HG02588 (cell line): ENCODE measurements around the gene RUNX1.
"Not testable (repeated sequence)": the region's sequence is repeated elsewhere in the genome, so short reads cannot be mapped to it uniquely, and the experiment has no call there.

Experiments used
- ATAC-seq: cut with Tn5 transposase; IDR thresholded peaks from one replicate; pipeline ENCODE4 v1.9.1; 2021; ENCODE audit warnings: mild to moderate bottlenecking, moderate library complexity; ENCODE audit not compliant: unreplicated experiment

RUNX1 gene

GRCh38 chr21:34973685-34974084 is 75.4 kb downstream of the RUNX1 start:
- ATAC-seq: no peak

DNA sequence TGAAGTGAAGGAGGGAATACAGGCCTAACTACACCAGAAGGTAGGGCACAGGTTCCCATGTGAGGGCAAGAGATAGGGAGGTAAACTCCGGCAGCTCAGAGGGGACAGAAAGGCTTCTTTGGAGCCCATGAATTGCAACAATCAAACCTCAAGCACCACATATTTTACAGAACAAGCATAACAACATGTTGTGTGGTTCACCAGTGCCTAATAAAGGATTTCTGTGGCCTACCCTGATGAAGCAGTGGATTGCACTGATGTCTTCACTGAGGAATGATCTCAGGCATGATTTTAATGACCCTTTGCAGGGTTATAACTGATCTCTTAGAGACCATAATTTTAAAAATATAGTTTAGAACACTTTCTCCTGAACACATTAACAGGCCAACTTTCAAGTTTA is 77.4 kb downstream of the RUNX1 start:
- no peak for ATAC-seq

DNA sequence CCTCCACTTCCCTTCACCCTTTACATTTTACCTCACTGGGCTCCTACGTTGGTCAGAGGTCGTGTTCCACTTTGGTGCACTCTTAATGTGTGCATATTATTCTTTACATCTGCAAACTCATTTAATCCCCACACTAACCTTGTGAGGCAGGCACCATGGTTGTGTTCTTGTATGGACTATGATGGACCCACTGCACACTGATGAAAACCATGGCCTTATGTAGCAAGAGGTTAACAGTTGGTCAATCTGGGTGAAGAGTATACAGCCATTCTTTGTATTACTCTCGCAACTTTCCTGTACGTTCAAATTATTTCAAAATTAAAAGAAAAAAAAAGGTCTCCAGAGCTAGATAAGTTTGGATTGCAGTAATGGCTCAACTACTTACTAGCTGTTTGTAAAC is 78.5 kb downstream of the RUNX1 start:
- no peak for ATAC-seq

DNA sequence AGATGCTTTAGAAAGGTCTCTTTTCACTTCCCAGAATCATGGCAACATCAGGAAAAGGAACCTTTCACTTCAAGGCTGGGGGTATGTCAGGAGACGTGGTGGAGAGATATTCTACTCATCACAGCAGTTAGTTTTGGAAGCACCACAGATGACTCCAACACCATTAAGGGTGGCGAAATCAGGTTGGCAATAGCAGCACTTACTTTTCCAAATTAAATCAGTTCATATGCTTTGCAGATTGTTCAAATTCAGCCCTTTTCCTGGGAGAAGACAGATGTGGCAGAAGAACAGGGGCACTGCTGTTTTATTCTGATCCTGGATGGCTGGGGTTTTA is 79.0 kb downstream of the RUNX1 start:
- ATAC-seq: no peak

GRCh38 chr21:34969423-34970166 is 79.5 kb downstream of the RUNX1 start:
- ATAC-seq: no peak

DNA sequence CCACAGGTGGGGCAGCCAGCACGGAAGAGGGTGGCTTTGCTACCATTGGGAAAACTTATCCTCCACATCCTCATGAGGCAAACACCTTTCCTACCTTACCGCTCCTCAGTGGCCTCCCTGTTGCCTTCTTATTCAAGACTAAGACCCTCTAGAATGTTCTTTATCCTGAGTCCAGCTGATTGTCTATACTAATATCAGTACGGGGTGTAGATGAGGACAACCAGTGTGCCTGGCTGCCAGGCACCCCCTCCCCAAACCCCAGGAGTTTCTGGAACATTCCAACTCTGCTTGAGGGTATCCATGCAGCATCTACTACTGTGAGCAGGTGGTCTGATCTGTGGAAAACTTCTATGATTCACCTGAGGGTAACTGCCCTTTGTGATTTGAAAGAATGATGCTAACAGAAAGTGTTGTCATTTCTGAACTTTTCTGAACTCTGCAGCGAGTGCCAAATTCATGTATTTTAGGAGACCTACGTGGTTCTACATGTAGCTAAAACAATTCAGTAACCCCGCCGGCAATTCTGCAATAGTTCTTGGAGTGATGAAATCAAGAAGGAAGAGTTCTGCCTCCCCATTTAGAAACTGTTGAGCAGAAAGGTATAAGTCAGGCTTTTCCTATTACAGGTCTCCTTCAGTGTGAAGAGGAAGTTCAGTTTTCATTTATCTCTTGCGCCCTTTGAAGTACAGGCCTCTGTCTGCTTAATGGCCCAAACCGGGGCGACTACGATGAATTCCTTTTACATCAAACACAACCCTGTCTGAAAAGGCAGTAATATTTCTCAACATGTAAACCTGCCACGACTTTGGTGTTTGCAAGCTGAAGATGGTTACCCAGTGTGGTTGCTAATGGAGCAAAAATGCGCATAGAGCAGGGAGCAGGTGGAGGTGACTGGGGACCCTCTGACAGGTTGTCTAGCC is 80.4 kb downstream of the RUNX1 start:
- no peak for ATAC-seq

- ATAC-seq: no peak
These were observed 81.4 kb downstream of the RUNX1 start for GRCh38 chr21:34967509-34968289.

GRCh38 chr21:34966881-34967280 is 82.2 kb downstream of the RUNX1 start:
- not testable (repeated sequence) for ATAC-seq

DNA sequence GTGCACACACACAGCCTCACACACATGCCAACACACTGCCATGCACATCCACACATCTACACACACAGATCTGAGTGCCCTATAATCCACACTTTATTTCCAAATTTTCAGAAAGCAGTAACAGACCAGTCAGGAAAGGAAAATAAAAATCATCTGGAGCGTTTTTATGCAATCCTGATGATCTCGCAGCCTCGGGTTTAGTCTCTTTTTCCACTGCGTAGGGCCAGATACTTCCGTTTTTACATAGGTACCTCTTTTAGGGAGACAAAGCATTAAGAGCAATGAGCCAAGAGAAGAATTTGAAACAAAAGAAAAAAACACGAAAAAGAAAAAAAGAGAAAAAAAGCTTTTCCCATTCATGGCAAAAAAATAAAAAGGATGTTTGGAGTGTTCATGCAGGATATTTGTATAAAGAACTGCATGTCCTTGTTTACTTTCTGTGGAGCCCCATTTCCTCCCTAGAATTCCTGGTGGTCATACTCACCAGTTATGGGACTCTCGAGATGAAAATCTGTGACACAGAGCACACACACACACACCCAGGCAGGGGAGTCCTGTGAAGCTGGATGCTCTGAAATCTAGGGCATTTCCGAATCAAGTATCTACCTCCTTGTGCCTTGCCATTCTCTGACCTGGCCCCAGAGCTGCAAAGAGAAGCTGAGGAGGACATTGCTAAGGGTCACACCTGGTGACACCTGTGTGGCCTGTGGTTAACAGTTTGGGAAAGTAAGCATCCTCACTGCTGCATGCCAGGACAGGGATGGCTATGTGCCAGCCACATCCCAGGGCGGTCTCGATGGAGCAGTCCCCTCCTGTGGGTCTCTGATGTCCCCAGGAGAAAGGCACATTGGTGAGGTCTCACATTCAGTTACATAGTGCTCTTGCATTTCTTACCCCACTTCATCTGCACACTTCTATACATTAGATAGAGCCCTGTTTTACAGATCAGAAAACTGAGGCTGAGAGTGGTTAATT is 83.6 kb downstream of the RUNX1 start:
- no peak for ATAC-seq

GRCh38 chr21:34962586-34963222 is 86.4 kb downstream of the RUNX1 start:
- ATAC-seq: no peak

GRCh38 chr21:34962136-34962535 is 87.0 kb downstream of the RUNX1 start:
- ATAC-seq: no peak

GRCh38 chr21:34960687-34961086 is 88.4 kb downstream of the RUNX1 start:
- no peak for ATAC-seq

GRCh38 chr21:34959607-34960006 is 89.5 kb downstream of the RUNX1 start:
- ATAC-seq: no peak

GRCh38 chr21:34958040-34958439 is 91.1 kb downstream of the RUNX1 start:
- ATAC-seq: no peak

DNA sequence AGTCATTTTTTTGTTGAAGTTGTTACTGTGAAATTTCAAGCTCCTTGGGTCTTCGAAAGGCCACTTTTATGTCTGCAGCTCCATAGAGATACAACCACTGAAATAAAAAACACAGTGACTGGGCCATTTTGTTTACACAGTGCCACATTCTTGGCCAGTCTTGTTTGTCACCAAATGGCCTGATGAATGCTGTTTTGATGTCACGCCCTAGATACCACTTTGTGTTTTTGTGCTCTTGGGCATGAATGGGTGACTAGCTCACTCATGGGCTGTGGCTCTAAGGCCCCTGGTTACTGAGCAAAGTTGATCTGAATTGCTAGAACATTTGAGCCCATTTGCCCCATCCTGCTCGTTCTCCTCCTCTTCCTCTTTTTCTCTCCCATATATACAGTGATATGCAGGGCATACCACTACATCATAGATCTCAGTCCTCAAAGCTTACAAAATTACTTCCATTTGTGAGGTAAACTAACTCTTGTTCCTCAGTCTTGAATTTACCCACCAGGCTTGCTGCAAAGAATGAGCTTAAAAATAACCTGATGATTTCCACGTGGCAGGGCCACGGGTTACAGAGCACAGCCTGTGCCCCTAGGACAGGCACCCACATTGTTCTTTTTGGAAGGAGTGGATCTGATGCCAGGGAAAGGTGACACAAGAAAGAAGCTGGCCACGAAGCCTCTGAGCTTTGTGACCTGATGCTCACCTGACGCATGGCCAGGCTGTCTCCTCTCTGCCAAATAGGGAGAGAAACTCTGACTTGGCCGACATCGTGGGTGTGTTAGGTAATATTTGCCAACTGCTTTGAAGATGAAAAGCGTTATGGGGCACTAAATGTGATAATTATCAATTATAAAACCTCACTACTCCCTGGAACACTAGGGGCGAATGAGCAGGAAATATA is 92.4 kb downstream of the RUNX1 start:
- no peak for ATAC-seq

DNA sequence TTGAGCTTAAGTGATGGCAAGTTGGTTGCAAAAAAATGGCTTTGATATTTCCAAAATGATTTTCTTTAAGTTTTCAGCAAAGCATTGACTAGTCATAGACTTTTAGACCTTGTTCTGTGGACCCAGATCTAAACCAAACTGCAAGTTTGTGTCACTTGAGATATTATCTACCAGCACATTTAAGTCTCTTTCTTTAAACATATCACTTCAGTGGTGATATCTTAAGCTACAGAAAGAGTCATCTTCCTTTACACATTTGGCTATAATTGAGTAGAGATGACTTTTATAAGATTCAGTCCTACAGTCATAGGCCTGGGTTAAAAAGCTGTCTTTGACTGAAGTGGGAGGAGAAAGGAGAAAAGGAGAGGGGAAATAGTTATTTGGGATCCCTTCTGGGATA is 95.2 kb downstream of the RUNX1 start:
- no peak for ATAC-seq

GRCh38 chr21:34952701-34953100 is 96.4 kb downstream of the RUNX1 start:
- no peak for ATAC-seq

DNA sequence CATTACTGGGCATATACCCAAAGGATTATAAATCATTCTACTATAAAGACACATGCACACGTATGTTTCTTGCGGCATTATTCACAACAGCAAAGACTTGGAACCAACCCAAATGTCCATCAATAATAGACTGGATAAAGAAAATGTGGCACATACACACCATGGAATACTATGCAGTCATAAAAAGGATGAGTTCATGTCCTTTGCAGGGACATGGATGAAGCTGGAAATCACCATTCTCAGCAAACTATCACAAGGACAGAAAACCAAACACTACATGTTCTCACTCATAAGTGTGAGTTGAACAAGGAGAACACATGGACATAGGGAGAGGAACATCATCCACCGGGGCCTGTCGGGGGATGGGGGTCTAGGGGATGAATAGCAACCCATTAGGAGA is 97.2 kb downstream of the RUNX1 start:
- not testable (repeated sequence) for ATAC-seq

DNA sequence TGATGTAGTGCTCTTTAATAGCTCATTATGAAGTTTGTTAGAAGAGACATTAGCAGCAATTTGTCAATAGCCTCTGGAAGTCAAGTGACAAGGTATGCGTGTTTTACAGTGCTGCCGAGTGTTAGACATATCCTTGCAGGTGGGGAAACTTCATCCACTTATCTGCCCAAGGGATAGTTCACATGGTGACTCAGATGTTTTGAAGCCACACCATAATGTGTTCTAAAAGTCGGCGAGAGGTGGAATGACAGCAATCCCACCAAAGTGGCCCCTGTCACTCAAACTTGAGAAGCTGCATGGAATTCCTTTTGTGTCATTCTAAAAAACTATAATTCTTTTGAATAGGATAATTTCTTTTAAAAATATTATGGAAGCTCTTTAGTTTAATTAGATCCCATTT is 98.1 kb downstream of the RUNX1 start:
- no peak for ATAC-seq
